Measurements from ENCODE around the gene PIH1D1. TPM values are rescaled to one million over a fixed set of nuclear protein-coding genes. Genes with fewer than 3 reads are reported as not detected.

PIH1D1 gene
- total and polyA plus RNA-seq, 4 donors, result 45.0 to 124 (median 64.2) TPM

- no peaks in the 10 kb centered on the region for H3K36me3 ChIP-seq (ENCODE audit: control insufficient read depth in 1 of 2, insufficient read depth in 2 of 2, low read length in 1 of 2)
- H3K27me3 ChIP-seq (ENCODE audit: control insufficient read depth in 1 of 2, insufficient read depth in 2 of 2, low read length in 1 of 2), result no peaks in the 10 kb centered on the region
- H3K4me1 ChIP-seq (ENCODE audit: control insufficient read depth in 1 of 2, insufficient read depth in 2 of 2, low read length in 2 of 2), result no peaks in the 10 kb centered on the region
- H3K9me3 ChIP-seq (ENCODE audit: control insufficient read depth, low read length), result no peaks in the 10 kb centered on the region
- ATAC-seq (ENCODE audit: low FRiP score), result no peak
- no peak overlapping the region for H3K4me3 ChIP-seq (ENCODE audit: low read length in 2 of 2)
- intact Hi-C loops (cut with DNase I), result no loop called here
- WGBS, 2 donors, result 32 to 43% methylated on average over 15 of the region's 15 CpGs
- no peak for DNase-seq
- no peak overlapping the region for H3K27ac ChIP-seq (ENCODE audit: low read depth in 1 of 2, low read length in 2 of 2)
These were observed 36.4 kb downstream of the PIH1D1 start for GRCh38 chr19:49415102-49415809.

GRCh38 chr19:49414256-49414655, 37.4 kb downstream of the PIH1D1 start:
- Histone ChIP-seq H3K36me3 (ENCODE audit: control insufficient read depth in 1 of 2, insufficient read depth in 2 of 2, low read length in 1 of 2) (no peaks in the 10 kb centered on the region), H3K4me1 (ENCODE audit: control insufficient read depth in 1 of 2, insufficient read depth in 2 of 2, low read length in 2 of 2) (no peaks in the 10 kb centered on the region), H3K27ac (ENCODE audit: low read depth in 1 of 2, low read length in 2 of 2) (no peak overlapping the region), H3K9me3 (ENCODE audit: control insufficient read depth, low read length) (no peaks in the 10 kb centered on the region), H3K27me3 (ENCODE audit: control insufficient read depth in 1 of 2, insufficient read depth in 2 of 2, low read length in 1 of 2) (no peaks in the 10 kb centered on the region), H3K4me3 (ENCODE audit: low read length in 2 of 2) (no peak overlapping the region)
- ATAC-seq (ENCODE audit: low FRiP score), result no peak
- intact Hi-C loops (cut with DNase I), result no loop called here
- DNase-seq, result no peak
- WGBS, 2 donors, result 90% methylated on average over 3 of the region's 3 CpGs

- Histone ChIP-seq H3K27me3 (ENCODE audit: control insufficient read depth in 1 of 2, insufficient read depth in 2 of 2, low read length in 1 of 2) (no peaks in the 10 kb centered on the region), H3K4me3 (ENCODE audit: low read length in 2 of 2) (no peak overlapping the region), H3K9me3 (ENCODE audit: control insufficient read depth, low read length) (no peaks in the 10 kb centered on the region), H3K27ac (ENCODE audit: low read depth in 1 of 2, low read length in 2 of 2) (no peak overlapping the region), H3K4me1 (ENCODE audit: control insufficient read depth in 1 of 2, insufficient read depth in 2 of 2, low read length in 2 of 2) (no peaks in the 10 kb centered on the region), H3K36me3 (ENCODE audit: control insufficient read depth in 1 of 2, insufficient read depth in 2 of 2, low read length in 1 of 2) (no peaks in the 10 kb centered on the region)
- no peak for DNase-seq
- WGBS, 2 donors, result 82 to 85% methylated on average over 9 of the region's 9 CpGs
- intact Hi-C loops (cut with DNase I), result no loop called here
- ATAC-seq (ENCODE audit: low FRiP score), result no peak
These were observed 38.3 kb downstream of the PIH1D1 start for GRCh38 chr19:49413348-49413747.

GRCh38 chr19:49411681-49412326, 39.8 kb downstream of the PIH1D1 start:
- Histone ChIP-seq H3K36me3 (ENCODE audit: control insufficient read depth in 1 of 2, insufficient read depth in 2 of 2, low read length in 1 of 2) (no peaks in the 10 kb centered on the region), H3K27ac (ENCODE audit: low read depth in 1 of 2, low read length in 2 of 2) (no peak overlapping the region), H3K4me3 (ENCODE audit: low read length in 2 of 2) (no peak overlapping the region), H3K27me3 (ENCODE audit: control insufficient read depth in 1 of 2, insufficient read depth in 2 of 2, low read length in 1 of 2) (no peaks in the 10 kb centered on the region), H3K4me1 (ENCODE audit: control insufficient read depth in 1 of 2, insufficient read depth in 2 of 2, low read length in 2 of 2) (no peaks in the 10 kb centered on the region), H3K9me3 (ENCODE audit: control insufficient read depth, low read length) (no peaks in the 10 kb centered on the region)
- intact Hi-C loops (cut with DNase I), result no loop called here
- ATAC-seq (ENCODE audit: low FRiP score), result no peak
- WGBS, 2 donors, result 80 to 84% methylated on average over 3 of the region's 3 CpGs
- DNase-seq, result no peak

- Histone ChIP-seq H3K4me1 (ENCODE audit: control insufficient read depth in 1 of 2, insufficient read depth in 2 of 2, low read length in 2 of 2) (no peaks in the 10 kb centered on the region), H3K9me3 (ENCODE audit: control insufficient read depth, low read length) (no peaks in the 10 kb centered on the region), H3K36me3 (ENCODE audit: control insufficient read depth in 1 of 2, insufficient read depth in 2 of 2, low read length in 1 of 2) (no peaks in the 10 kb centered on the region), H3K27me3 (ENCODE audit: control insufficient read depth in 1 of 2, insufficient read depth in 2 of 2, low read length in 1 of 2) (no peaks in the 10 kb centered on the region), H3K27ac (ENCODE audit: low read depth in 1 of 2, low read length in 2 of 2) (no peak overlapping the region), H3K4me3 (ENCODE audit: low read length in 2 of 2) (no peak overlapping the region)
- intact Hi-C loops (cut with DNase I), result no loop called here
- WGBS, 2 donors, result 79 to 84% methylated on average over 5 of the region's 5 CpGs
- ATAC-seq (ENCODE audit: low FRiP score) (no peak), DNase-seq (no peak)
These were observed 42.1 kb downstream of the PIH1D1 start for GRCh38 chr19:49409441-49410029.

- WGBS, 2 donors, result 76 to 82% methylated on average over 8 of the region's 8 CpGs
- H3K4me1 ChIP-seq (ENCODE audit: control insufficient read depth in 1 of 2, insufficient read depth in 2 of 2, low read length in 2 of 2), result no peaks in the 10 kb centered on the region
- no peaks in the 10 kb centered on the region for H3K36me3 ChIP-seq (ENCODE audit: control insufficient read depth in 1 of 2, insufficient read depth in 2 of 2, low read length in 1 of 2)
- H3K27me3 ChIP-seq (ENCODE audit: control insufficient read depth in 1 of 2, insufficient read depth in 2 of 2, low read length in 1 of 2), result no peaks in the 10 kb centered on the region
- no peak overlapping the region for H3K27ac ChIP-seq (ENCODE audit: low read depth in 1 of 2, low read length in 2 of 2)
- DNase-seq, result no peak
- intact Hi-C loops (cut with DNase I), result no loop called here
- ATAC-seq (ENCODE audit: low FRiP score), result peak; percentile 17
- H3K9me3 ChIP-seq (ENCODE audit: control insufficient read depth, low read length), result no peaks in the 10 kb centered on the region
- no peak overlapping the region for H3K4me3 ChIP-seq (ENCODE audit: low read length in 2 of 2)
These were observed 42.7 kb downstream of the PIH1D1 start for GRCh38 chr19:49408816-49409440.

GRCh38 chr19:49407482-49408015, 44.1 kb downstream of the PIH1D1 start:
- WGBS, 2 donors, result 87 to 89% methylated on average over 14 to 16 of the region's 16 CpGs
- Histone ChIP-seq H3K4me1 (ENCODE audit: control insufficient read depth in 1 of 2, insufficient read depth in 2 of 2, low read length in 2 of 2) (no peaks in the 10 kb centered on the region), H3K4me3 (ENCODE audit: low read length in 2 of 2) (no peak overlapping the region), H3K27me3 (ENCODE audit: control insufficient read depth in 1 of 2, insufficient read depth in 2 of 2, low read length in 1 of 2) (no peaks in the 10 kb centered on the region), H3K36me3 (ENCODE audit: control insufficient read depth in 1 of 2, insufficient read depth in 2 of 2, low read length in 1 of 2) (no peaks in the 10 kb centered on the region), H3K9me3 (ENCODE audit: control insufficient read depth, low read length) (no peaks in the 10 kb centered on the region), H3K27ac (ENCODE audit: low read depth in 1 of 2, low read length in 2 of 2) (no peak overlapping the region)
- intact Hi-C loops (cut with DNase I), result no loop called here
- DNase-seq (no peak), ATAC-seq (ENCODE audit: low FRiP score) (no peak)

- Histone ChIP-seq H3K27ac (ENCODE audit: low read depth in 1 of 2, low read length in 2 of 2) (no peak overlapping the region), H3K4me3 (ENCODE audit: low read length in 2 of 2) (no peak overlapping the region), H3K4me1 (ENCODE audit: control insufficient read depth in 1 of 2, insufficient read depth in 2 of 2, low read length in 2 of 2) (no peaks in the 10 kb centered on the region), H3K36me3 (ENCODE audit: control insufficient read depth in 1 of 2, insufficient read depth in 2 of 2, low read length in 1 of 2) (no peaks in the 10 kb centered on the region), H3K27me3 (ENCODE audit: control insufficient read depth in 1 of 2, insufficient read depth in 2 of 2, low read length in 1 of 2) (no peaks in the 10 kb centered on the region), H3K9me3 (ENCODE audit: control insufficient read depth, low read length) (no peaks in the 10 kb centered on the region)
- intact Hi-C loops (cut with DNase I), result no loop called here
- no peak for ATAC-seq (ENCODE audit: low FRiP score)
- no peak for DNase-seq
- 72 to 83% methylated on average over 7 of the region's 7 CpGs for WGBS, 2 donors
These were observed 44.5 kb downstream of the PIH1D1 start for GRCh38 chr19:49407079-49407478.

Measured in aorta (tissue), 5 donors.